DOHH2 (cell line): ENCODE results near the gene ZSWIM8.

Experiments used
- H3F3A ChIP-seq: fragments of 200-600 bp; sonication (generic), shearing (Covaris generic); 2 replicates; pipeline ENCODE4 v1.6.0; 2016; ENCODE audit warnings: antibody characterized with exemption, mild to moderate bottlenecking; ENCODE audit not compliant: control insufficient read depth, insufficient read depth
- H3K27ac ChIP-seq: fragments of 200-600 bp; sonication (generic); 2 replicates; pipeline ENCODE4 v1.5.1; 2014; ENCODE audit warnings: low read depth, mild to moderate bottlenecking, low read length, moderate library complexity
- H3K27me3 ChIP-seq: fragments of 200-600 bp; sonication (generic); 2 replicates; pipeline ENCODE4 v1.6.1; 2014; ENCODE audit warnings: mild to moderate bottlenecking, low read length, mixed read lengths; ENCODE audit not compliant: control insufficient read depth
- H3K36me3 ChIP-seq: fragments of 200-600 bp; sonication (generic); 2 replicates; pipeline ENCODE4 v1.6.1; 2014; ENCODE audit warnings: mild to moderate bottlenecking, low read length, moderate library complexity, mixed read lengths; ENCODE audit not compliant: control insufficient read depth
- H3K4me1 ChIP-seq: fragments of 200-600 bp; sonication (generic); 2 replicates; pipeline ENCODE4 v1.6.1; 2014; ENCODE audit warnings: mild to moderate bottlenecking, low read length, mixed read lengths; ENCODE audit not compliant: control insufficient read depth
- H3K4me2 ChIP-seq: fragments of 200-600 bp; sonication (generic); 2 replicates; pipeline ENCODE4 v1.6.0; 2014; ENCODE audit warnings: mild to moderate bottlenecking, low read length, moderate library complexity
- H3K4me3 ChIP-seq: fragments of 200-600 bp; sonication (generic); 2 replicates; pipeline ENCODE4 v1.5.1; 2014; ENCODE audit warnings: mild to moderate bottlenecking, low read length, mixed read lengths
- H3K79me2 ChIP-seq: fragments of 200-600 bp; sonication (generic); 2 replicates; pipeline ENCODE4 v1.6.1; 2014; ENCODE audit warnings: mild to moderate bottlenecking, low read length, mixed read lengths; ENCODE audit not compliant: control insufficient read depth
- H3K9me2 ChIP-seq: fragments of 200-600 bp; sonication (generic); replicated peaks from 2 replicates; pipeline ENCODE4 v1.6.1; 2014; ENCODE audit warnings: mild to moderate bottlenecking, low read length, mixed read lengths; ENCODE audit not compliant: control insufficient read depth
- H3K9me3 ChIP-seq: fragments of 200-600 bp; sonication (generic); 2 replicates; pipeline ENCODE4 v1.6.1; 2014; ENCODE audit warnings: antibody characterized with exemption, low read length, mixed read lengths; ENCODE audit not compliant: control insufficient read depth, insufficient read depth
- H4K20me1 ChIP-seq: fragments of 200-600 bp; sonication (generic); 2 replicates; pipeline ENCODE4 v1.6.0; 2014; ENCODE audit warnings: low read depth, mild to moderate bottlenecking, antibody characterized with exemption, low read length, moderate library complexity; ENCODE audit not compliant: control insufficient read depth, insufficient read depth
- EZH2phosphoT487 ChIP-seq: fragments of 200-600 bp; sonication (generic); IDR thresholded peaks from 2 replicates; pipeline ENCODE4 v1.6.1; 2017; ENCODE audit warnings: borderline replicate concordance, mild to moderate bottlenecking, antibody characterized with exemption, low read length, moderate library complexity, mixed read lengths
- TF ChIP-seq, protein P1 (sequence below): fragments of 200-600 bp; sonication (generic); IDR thresholded peaks from one replicate; pipeline ENCODE4 v1.5.1; 2014; ENCODE audit warnings: antibody characterized with exemption, mild to moderate bottlenecking, low read depth, low read length; ENCODE audit not compliant: poor library complexity, severe bottlenecking

The ZSWIM8 gene

GRCh38 chr10:73837072-73837471 lies 51.7 kb downstream of the ZSWIM8 start:
- Histone ChIP-seq H3K27me3 (no peaks in the 10 kb centered on the region), H3K9me3 (no peaks in the 10 kb centered on the region), H3K79me2 (no peaks in the 10 kb centered on the region), H3K4me2 (no peak overlapping the region), H3K4me1 (peaks cover 6% of the 10 kb centered on the region), H3K9me2 (no peaks in the 10 kb centered on the region), H3K36me3 (no peaks in the 10 kb centered on the region), H4K20me1 (no peaks in the 10 kb centered on the region), H3K4me3 (no peak overlapping the region), H3K27ac (no peak overlapping the region), H3F3A (no peaks in the 10 kb centered on the region)
- TF ChIP-seq EZH2phosphoT487 = no peak
- TF ChIP-seq, protein P1, sequence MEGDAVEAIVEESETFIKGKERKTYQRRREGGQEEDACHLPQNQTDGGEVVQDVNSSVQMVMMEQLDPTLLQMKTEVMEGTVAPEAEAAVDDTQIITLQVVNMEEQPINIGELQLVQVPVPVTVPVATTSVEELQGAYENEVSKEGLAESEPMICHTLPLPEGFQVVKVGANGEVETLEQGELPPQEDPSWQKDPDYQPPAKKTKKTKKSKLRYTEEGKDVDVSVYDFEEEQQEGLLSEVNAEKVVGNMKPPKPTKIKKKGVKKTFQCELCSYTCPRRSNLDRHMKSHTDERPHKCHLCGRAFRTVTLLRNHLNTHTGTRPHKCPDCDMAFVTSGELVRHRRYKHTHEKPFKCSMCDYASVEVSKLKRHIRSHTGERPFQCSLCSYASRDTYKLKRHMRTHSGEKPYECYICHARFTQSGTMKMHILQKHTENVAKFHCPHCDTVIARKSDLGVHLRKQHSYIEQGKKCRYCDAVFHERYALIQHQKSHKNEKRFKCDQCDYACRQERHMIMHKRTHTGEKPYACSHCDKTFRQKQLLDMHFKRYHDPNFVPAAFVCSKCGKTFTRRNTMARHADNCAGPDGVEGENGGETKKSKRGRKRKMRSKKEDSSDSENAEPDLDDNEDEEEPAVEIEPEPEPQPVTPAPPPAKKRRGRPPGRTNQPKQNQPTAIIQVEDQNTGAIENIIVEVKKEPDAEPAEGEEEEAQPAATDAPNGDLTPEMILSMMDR = no peak

DNA sequence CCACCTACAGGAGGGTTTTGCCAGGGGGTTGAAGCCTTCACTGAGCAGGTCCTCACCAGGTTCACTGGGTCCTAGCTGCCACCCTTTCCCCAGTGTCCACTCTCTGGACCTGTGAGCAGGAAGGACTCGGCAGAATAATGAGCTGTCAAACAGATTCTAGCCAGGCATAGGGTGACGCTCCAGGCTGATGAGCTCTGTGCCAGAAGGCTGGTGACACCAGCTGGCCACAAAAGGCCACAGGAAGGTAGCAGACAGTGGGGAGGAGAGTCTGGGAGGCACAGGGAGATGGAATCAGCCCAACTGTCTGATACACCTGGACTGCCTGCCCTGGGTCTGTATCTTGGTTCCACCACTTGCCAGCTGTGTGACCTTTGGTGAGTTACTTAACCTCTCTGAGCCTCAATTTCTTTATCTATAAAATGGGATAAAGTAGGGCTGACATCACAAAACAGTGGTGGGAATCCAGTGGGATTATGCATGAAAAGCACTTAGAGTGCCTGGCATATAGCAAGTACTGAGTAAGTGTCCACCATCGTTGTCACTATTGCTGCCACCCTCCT lies 52.7 kb downstream of the ZSWIM8 start:
- Histone ChIP-seq H4K20me1 (no peaks in the 10 kb centered on the region), H3K27me3 (no peaks in the 10 kb centered on the region), H3K4me1 (peaks cover 5% of the 10 kb centered on the region), H3K4me3 (no peak overlapping the region), H3K36me3 (no peaks in the 10 kb centered on the region), H3K4me2 (no peak overlapping the region), H3K27ac (no peak overlapping the region), H3F3A (no peaks in the 10 kb centered on the region), H3K9me2 (no peaks in the 10 kb centered on the region), H3K79me2 (no peaks in the 10 kb centered on the region), H3K9me3 (no peaks in the 10 kb centered on the region)
- no peak for TF ChIP-seq EZH2phosphoT487
- TF ChIP-seq, protein P1 = no peak

DNA sequence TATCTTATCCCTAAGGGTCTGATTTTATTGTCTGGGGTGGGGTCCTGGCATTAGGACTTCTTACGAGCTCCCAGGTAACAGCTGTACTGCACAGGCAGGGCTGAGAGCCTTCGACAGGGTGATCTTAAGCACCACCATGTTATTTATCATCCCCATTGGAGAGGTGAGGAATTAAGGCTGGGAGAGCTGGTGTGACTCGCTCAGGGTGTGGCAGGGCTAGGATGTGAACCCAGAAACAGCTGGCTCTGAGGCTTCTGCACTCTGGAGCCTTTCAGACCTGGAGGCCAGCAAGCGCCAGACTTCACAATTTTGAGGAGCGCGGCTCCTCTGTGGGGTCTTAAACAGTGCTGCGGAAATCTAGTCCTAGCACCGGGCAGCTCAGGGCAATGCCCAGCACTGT lies 53.4 kb downstream of the ZSWIM8 start:
- H3K4me1 ChIP-seq = no peaks in the 10 kb centered on the region
- no peak overlapping the region for H3K27ac ChIP-seq
- H3K9me2 ChIP-seq = no peaks in the 10 kb centered on the region
- no peaks in the 10 kb centered on the region for H3K79me2 ChIP-seq
- no peaks in the 10 kb centered on the region for H3F3A ChIP-seq
- no peak overlapping the region for H3K4me3 ChIP-seq
- TF ChIP-seq, protein P1 = no peak
- no peak for TF ChIP-seq EZH2phosphoT487
- H3K36me3 ChIP-seq = no peaks in the 10 kb centered on the region
- H3K27me3 ChIP-seq = no peaks in the 10 kb centered on the region
- no peak overlapping the region for H3K4me2 ChIP-seq
- no peaks in the 10 kb centered on the region for H4K20me1 ChIP-seq
- H3K9me3 ChIP-seq = no peaks in the 10 kb centered on the region
